Measurements from ENCODE around the gene ASCC3.

The ASCC3 gene

DNA sequence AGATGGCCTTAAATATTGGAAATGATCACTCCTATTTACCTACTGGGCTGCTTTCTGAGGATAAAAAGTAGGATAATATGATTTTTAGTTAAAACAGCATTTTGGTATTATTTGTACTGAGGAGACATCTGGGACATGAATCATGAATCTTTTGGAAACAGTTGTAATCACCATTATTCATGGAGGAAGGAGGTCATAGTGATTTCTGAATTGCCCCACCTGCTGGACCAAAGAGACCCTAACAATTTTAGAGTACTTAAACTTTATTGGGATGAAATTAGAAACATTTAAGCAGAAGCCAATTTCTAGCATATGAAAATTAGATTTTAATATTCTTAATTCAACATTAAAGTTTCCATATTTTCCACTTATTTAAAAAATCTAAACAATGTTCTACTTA lies 308.0 kb downstream of the ASCC3 start:
- DNase-seq = no peak

DNA sequence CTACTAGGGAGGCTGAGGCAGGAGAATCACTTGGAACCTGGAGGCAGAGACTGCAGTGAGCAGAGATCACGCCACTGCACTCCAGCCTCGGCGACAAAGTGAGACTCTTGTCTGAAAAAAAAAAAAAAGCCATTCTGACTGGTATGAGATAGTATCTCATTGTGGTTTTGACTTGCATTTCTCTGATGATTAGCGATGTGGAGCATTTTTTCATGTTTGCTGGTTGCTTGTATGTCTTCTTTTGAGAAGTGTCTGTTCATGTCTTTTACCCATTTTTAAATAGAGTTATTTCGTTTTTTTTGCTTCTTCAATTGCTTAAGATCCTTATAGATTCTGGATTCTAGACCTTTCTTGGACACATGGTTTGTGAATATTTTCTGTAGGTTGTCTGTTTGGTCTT lies 312.9 kb downstream of the ASCC3 start:
- DNase-seq = no peak

- no peak for DNase-seq
Observed at GRCh38 chr6:100566563-100566962, 314.6 kb downstream of the ASCC3 start.

DNA sequence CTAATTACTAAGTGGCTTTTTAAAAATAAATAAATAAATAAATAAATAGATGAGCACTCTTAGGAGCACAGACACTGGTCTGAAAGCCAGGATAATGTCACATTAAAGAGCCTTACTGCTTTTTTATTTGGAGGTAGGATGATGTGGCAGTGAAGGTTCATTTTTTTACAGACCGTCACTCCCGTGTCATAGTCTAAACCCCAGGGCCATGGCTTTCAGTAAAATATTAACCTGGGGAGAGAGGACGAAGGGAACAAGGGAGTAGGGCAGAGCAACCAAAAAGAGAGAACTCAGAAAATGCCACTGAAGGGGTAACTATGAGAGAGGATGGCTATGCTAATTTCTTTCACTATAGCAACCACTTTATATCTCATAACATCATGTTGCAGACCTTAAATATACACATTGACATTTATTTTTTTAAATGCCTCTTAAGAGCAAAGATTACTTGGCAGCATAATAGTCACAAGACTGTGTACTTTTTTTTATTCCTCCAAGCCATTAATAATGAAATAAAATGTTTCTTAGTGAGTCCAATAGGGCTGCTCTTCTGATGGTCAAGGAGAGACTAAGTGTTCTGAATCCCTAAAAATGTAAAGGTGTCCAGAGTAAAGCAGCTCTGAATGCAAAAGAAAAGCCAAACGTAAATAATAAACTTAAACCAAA lies 315.6 kb downstream of the ASCC3 start:
- no peak for DNase-seq

DNA sequence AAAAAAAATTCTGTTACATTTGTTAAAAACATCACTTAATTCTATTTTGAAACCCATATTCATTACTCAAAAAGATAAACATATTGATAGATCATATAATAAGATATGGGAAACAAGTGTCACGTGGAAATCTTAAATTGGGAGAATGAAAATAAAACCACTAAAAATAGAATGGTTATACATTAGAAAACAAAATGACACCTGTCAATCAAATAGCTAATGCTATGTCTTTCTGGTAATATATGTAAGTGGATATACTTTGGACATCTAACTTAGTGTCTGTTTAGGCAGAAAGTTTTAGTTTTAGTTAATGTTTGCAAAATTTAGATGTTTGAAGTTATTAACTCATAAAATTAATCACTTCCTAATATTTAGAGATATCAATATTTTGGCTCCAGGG lies 321.3 kb downstream of the ASCC3 start:
- DNase-seq = no peak

- DNase-seq = no peak
Observed at GRCh38 chr6:100554228-100554627, 326.9 kb downstream of the ASCC3 start.

DNA sequence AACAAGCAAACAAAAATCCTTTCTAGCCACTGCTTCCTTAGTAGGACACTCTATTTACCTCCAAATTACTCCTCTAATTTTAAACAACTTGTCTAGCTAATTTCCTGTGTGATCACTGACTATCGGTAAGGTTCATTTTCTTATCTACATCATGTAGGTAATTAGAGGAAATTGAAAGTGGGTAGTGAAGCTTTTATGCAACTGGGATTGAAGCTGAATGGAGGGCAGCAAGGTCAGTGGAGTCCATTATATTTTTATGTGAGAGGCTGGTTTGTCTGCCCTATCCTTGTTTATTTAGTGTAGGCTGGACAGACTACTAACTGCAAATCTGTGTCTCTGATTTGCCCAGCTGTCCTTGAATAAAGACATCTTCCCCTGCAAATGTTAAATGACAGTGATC lies 327.9 kb downstream of the ASCC3 start:
- DNase-seq = no peak

GRCh38 chr6:100549406-100550167 lies 331.5 kb downstream of the ASCC3 start:
- no peak for DNase-seq

DNA sequence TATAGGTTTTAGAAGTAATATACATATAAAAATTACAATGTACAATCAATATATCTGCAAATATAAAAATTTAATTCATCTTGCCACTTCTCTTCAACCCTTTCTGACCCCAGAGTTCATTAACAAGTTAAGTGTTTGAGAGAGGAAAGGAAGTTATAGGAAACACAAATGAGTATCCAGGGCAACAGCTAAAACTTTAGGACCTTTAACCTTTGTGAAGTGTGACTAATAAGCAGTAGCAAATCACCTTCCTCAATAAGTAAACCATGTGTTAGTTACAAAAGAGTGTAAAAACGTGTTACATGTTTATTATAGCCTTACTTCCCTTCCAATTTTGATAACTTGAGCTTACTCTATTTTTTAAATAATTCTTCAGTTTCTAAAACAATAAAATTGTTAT lies 343.0 kb downstream of the ASCC3 start:
- DNase-seq = no peak

- DNase-seq = no peak
Observed at GRCh38 chr6:100518588-100518987, 362.5 kb downstream of the ASCC3 start.

DNA sequence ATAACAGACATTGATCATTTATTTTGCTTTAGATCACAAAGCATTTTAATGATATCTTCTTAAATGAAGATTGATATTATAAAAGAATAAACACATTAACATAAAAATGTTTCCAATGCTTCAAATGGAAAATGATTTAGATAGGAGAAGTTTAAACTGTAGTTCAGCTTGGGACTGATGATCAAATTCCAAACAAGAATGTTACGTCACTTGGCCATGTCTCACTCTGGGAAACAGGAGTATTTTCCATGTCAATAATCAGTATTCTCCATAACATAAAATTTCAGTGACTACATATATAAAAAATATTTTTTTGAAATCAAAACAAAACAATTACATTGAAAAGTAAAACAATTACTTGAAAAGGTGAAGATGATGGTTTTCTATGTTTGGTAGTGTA lies 363.5 kb downstream of the ASCC3 start:
- DNase-seq = no peak

DNA sequence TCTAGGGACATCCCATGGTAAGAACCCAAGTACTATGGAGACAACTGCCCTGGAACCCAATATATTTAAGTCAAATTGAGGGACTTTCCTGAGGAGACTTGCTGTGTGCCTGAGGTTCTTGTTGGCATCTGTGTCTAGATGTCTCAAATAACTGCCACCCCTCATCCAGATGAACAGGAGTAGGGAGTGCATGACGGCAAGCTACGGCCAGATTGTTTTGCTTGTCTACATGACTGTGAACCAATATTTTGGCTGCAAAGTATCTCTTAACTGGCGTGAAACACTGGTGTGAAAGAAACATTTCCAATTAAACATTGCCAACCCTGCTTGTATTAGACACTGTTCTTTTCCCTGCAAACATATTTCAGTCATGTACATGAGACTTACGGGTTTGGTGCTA lies 364.0 kb downstream of the ASCC3 start:
- no peak for DNase-seq

DNA sequence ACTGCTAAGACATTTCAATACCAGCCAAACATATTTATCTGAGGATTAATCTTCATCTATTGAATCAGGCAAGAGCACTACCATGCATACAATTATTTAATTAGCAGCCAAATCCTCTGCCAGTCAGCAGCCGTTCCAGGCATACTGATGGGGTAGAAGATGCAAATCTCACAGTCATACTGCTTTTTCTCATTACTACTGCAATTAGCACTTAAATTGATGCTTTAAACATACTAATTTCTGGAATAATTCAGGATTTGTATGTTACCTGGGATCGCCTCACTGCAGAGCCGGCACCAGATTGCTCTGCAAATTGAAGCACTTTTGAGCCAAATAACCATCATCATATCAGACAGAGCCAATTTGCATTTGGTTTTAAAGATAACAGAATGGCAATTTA lies 366.5 kb downstream of the ASCC3 start:
- DNase-seq = no peak

- DNase-seq = no peak
Observed at GRCh38 chr6:100512203-100512862, 368.8 kb downstream of the ASCC3 start.

DNA sequence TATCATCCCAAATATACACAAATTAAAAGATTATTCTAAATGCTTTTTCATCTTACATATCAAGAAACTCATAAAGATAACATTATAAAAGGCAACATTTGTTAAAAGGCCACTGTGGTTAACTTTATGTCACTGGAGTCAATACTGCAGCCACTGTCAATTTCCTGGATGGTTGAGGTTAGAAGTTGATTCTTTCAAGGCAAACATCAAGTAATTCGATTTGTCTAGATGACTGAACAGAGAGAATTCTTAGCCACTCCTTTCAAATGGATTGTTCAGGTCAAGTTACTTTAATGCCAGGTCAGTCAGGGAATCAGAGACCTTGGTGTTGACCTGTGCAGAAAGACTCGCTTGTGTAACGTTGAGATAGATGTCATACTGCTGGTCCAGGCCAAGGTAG lies 372.0 kb downstream of the ASCC3 start:
- no peak for DNase-seq

DNA sequence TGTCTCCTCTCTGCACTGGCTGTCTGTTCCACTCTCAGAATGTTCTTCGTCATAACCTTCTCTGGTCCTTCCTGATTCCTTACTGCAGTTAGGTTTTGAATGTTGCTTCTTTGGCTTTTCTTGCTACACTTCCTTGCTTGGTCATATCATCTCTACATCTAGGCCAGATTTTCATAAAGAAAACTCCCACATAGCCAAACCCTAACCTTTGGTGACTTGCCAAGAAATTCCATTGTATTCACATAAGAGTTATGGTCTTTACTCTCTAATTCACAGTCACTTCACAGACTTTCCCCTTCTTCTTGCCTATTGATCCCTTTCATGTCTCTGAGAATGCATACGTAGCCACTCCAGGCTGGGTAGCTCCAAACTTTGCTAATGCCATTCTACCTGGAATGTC lies 374.5 kb downstream of the ASCC3 start:
- DNase-seq = no peak

DNA sequence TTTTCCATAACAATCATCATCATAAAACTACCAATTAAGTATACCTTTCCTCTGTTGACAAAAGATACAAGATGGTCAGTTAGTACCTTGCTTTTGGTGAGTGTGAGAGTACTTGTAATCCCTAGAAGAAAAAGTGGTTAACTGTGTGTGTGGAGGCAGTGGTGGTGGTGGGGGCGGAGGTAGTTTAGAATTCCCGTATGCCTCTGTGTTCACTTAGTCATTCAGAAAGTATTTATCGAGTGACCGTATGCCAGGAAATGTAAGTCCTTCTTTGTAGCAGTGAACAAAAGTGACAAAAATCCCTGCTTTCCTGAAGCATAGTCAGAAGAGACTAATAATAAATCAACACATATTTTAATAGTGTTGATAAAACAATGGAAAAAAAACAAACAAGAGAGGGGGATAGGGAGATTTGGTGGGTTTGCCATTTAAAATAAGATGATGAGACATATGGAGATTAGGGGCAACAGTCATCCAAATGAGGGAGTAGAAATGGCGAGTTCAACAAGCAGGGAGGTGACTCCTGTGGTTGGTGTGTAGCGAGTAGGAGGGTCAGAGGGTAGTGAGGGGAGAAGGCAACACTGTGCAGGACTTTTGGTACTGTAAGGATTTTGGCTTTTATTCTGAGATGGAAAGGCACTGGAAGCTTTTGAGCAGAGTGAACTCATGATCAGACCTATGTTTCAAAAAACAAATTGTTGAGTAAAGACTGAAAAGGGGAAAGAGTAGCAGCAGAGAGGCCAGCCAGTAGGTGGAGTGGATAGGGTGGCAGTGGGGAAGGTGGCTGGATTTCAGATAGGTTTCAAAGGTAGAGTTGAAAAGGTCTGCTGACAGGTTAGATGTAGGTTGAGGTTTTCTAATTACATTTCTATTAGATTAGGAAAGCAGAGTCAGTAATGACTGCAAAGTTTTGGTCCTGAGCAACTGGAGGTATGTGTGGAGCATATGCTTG lies 376.1 kb downstream of the ASCC3 start:
- DNase-seq = no peak

- no peak for DNase-seq
Observed at GRCh38 chr6:100503043-100503705, 378.0 kb downstream of the ASCC3 start.

- DNase-seq = no peak
Observed at GRCh38 chr6:100493206-100493888, 387.8 kb downstream of the ASCC3 start.

- no peak for DNase-seq
Observed at GRCh38 chr6:100491952-100492670, 389.0 kb downstream of the ASCC3 start.

- no peak for DNase-seq
Observed at GRCh38 chr6:100490065-100490464, 391.1 kb downstream of the ASCC3 start.
